Upper lobe of left lung (tissue), 4 donors: ENCODE data around the gene SLC46A1.

Experiments used
- EP300 ChIP-seq, 4 donors: sonication (generic); formaldehyde crosslinking; IDR thresholded peaks; one replicate each; pipeline ENCODE4 v1.5.1; 2017; ENCODE audit warnings: antibody characterized with exemption in 4 of 4, control low read depth in 2 of 4
- POLR2A ChIP-seq, 4 donors: fragments of 450-650 bp; IDR thresholded peaks; one replicate each; pipeline ENCODE4 v1.5.1; 2016 to 2017; ENCODE audit warnings: antibody characterized with exemption in 4 of 4, mild to moderate bottlenecking in 2 of 4
- POLR2AphosphoS5 ChIP-seq, 2 donors: sonication (generic); formaldehyde crosslinking; IDR thresholded peaks; one replicate each; pipeline ENCODE4 v1.5.1; 2017; ENCODE audit warnings: antibody characterized with exemption in 2 of 2
- TF ChIP-seq, protein P1 (sequence below), 6 experiments: fragments of 450-650 bp in 4 of 6; fragments of 200-600 bp in 2 of 6; sonication (generic) in 2 of 6; IDR thresholded peaks; one replicate each; pipeline ENCODE4 v1.5.1; 2016 to 2019; ENCODE audit warnings: antibody characterized with exemption in 6 of 6

DNA sequence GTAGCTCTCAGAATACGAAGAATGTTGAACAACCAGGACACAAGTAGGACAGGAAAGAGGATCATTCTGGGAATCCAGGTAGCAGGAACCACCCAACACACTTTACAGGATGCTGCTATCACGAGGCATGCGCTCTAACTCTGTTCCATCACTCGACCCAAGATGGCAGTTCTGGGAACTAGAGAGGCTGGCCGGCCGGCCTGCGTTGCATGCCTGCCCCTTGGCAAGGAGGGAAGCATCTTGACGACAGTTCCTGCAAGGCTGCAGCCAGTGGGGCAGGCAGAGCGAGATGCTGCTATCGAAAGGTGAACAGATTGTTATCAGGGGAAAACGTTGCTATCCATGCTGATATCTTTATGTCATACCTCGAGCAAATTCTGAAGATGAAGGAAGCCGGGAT is 19.2 kb upstream of the SLC46A1 start:
- TF ChIP-seq, protein P1, sequence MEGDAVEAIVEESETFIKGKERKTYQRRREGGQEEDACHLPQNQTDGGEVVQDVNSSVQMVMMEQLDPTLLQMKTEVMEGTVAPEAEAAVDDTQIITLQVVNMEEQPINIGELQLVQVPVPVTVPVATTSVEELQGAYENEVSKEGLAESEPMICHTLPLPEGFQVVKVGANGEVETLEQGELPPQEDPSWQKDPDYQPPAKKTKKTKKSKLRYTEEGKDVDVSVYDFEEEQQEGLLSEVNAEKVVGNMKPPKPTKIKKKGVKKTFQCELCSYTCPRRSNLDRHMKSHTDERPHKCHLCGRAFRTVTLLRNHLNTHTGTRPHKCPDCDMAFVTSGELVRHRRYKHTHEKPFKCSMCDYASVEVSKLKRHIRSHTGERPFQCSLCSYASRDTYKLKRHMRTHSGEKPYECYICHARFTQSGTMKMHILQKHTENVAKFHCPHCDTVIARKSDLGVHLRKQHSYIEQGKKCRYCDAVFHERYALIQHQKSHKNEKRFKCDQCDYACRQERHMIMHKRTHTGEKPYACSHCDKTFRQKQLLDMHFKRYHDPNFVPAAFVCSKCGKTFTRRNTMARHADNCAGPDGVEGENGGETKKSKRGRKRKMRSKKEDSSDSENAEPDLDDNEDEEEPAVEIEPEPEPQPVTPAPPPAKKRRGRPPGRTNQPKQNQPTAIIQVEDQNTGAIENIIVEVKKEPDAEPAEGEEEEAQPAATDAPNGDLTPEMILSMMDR (IDR thresholded peaks at IDR 0.05) = no peak
- TF ChIP-seq POLR2AphosphoS5 (IDR thresholded peaks at IDR 0.05) = no peak
- no peak for TF ChIP-seq POLR2A (IDR thresholded peaks at IDR 0.05)
- TF ChIP-seq EP300 (IDR thresholded peaks at IDR 0.05) = no peak
